PC-3 (cell line): ENCODE results near the gene KCNT1.

ENCODE experiments used
- EZH2 ChIP-seq: fragments of 300-600 bp; sonication (generic); IDR thresholded peaks from one replicate; pipeline ENCODE4 v1.6.1; 2017; ENCODE audit warnings: antibody characterized with exemption, mild to moderate bottlenecking, low read length; ENCODE audit not compliant: unreplicated experiment
- EZH2phosphoT487 ChIP-seq: fragments of 300-600 bp; sonication (generic); IDR thresholded peaks from 2 replicates; pipeline ENCODE4 v1.6.1; 2018; ENCODE audit warnings: mild to moderate bottlenecking, antibody characterized with exemption, low read length, borderline replicate concordance
- TF ChIP-seq, protein P1 (sequence below): fragments of 300-600 bp; sonication (generic); conservative IDR thresholded peaks from 2 replicates; pipeline ENCODE4 v1.5.1; 2017; ENCODE audit warnings: antibody characterized with exemption, low read depth, mild to moderate bottlenecking, low read length

DNA sequence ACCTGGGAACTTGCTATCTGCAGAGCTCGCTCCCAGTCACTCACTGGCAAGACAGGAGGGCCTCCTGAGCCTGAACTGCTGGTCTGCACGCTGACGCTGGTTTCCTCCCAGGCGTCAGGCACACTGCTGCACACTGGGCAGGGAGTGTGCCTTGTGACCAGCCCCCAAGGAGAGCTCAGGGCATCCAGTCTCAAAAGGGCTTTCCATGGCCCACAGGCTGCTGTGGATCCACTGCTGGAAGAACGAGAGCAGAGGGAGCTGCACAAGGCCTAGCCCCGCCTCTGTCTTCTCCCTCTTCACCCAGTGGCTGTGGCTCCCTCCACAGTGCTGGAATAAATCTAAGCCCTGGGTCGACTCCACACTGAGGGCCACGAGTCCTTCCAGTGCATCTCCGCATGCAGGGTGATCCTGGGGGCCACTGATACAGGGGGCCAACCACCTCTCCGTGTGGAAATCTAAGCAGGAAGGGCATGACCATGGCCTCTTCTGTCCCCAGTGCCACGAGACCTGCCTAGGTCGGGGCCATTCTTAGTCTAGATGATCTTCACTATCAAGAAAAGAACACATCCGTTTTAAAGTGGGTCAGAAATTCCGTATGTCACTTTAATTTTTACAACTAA is 111.8 kb downstream of the KCNT1 start:
- TF ChIP-seq, protein P1, sequence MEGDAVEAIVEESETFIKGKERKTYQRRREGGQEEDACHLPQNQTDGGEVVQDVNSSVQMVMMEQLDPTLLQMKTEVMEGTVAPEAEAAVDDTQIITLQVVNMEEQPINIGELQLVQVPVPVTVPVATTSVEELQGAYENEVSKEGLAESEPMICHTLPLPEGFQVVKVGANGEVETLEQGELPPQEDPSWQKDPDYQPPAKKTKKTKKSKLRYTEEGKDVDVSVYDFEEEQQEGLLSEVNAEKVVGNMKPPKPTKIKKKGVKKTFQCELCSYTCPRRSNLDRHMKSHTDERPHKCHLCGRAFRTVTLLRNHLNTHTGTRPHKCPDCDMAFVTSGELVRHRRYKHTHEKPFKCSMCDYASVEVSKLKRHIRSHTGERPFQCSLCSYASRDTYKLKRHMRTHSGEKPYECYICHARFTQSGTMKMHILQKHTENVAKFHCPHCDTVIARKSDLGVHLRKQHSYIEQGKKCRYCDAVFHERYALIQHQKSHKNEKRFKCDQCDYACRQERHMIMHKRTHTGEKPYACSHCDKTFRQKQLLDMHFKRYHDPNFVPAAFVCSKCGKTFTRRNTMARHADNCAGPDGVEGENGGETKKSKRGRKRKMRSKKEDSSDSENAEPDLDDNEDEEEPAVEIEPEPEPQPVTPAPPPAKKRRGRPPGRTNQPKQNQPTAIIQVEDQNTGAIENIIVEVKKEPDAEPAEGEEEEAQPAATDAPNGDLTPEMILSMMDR = no peak
- no peak for TF ChIP-seq EZH2
- no peak for TF ChIP-seq EZH2phosphoT487
